ENCODE results near the gene PTH2. TPM values are rescaled to one million over a fixed set of nuclear protein-coding genes. Genes with fewer than 3 reads are reported as not detected.

Gene PTH2
- total RNA-seq, 1 donor from 2014 or later, result not detected

- Mint-ChIP-seq H3K36me3 (ENCODE audit: low read depth, unreplicated experiment) (no peaks in the 10 kb centered on the region), H3K9me3 (ENCODE audit: unreplicated experiment) (peaks cover 9% of the 10 kb centered on the region), H3K27ac (ENCODE audit: unreplicated experiment) (no peak overlapping the region), H3K27me3 (ENCODE audit: low read depth, unreplicated experiment) (peaks cover 71% of the 10 kb centered on the region), H3K4me1 (ENCODE audit: low read depth, unreplicated experiment) (peaks cover 2% of the 10 kb centered on the region), H3K4me3 (ENCODE audit: unreplicated experiment) (no peak overlapping the region)
- DNase-seq (ENCODE audit: low read depth), result no peak
- Histone ChIP-seq H2AFZ (ENCODE audit: low read depth, low read length) (no peak overlapping the region), H3K27me3 (ENCODE audit: insufficient read depth, low read length) (peaks cover 83% of the 10 kb centered on the region), H3K4me1 (ENCODE audit: insufficient read depth, low read length) (no peaks in the 10 kb centered on the region), H3K4me3 (ENCODE audit: insufficient read depth, low read depth, low read length) (no peak overlapping the region), H3K79me2 (ENCODE audit: insufficient read depth, low read length) (no peaks in the 10 kb centered on the region), H3K36me3 (ENCODE audit: insufficient read depth, low read length) (no peaks in the 10 kb centered on the region), H3K4me2 (ENCODE audit: low read length) (no peak overlapping the region), H4K20me1 (ENCODE audit: insufficient read depth, low read length) (no peaks in the 10 kb centered on the region), H3K27ac (ENCODE audit: low read depth, low read length) (no peak overlapping the region), H3K9ac (ENCODE audit: low read length) (no peak overlapping the region), H3K9me3 (ENCODE audit: insufficient read depth, low read depth, low read length) (peaks cover 7% of the 10 kb centered on the region)
- no peak for FAIRE-seq
- TF ChIP-seq EZH2 (IDR thresholded peaks at IDR 0.05; ENCODE audit: insufficient read depth, low read length), result peak; percentile 71
- TF ChIP-seq, protein P1, sequence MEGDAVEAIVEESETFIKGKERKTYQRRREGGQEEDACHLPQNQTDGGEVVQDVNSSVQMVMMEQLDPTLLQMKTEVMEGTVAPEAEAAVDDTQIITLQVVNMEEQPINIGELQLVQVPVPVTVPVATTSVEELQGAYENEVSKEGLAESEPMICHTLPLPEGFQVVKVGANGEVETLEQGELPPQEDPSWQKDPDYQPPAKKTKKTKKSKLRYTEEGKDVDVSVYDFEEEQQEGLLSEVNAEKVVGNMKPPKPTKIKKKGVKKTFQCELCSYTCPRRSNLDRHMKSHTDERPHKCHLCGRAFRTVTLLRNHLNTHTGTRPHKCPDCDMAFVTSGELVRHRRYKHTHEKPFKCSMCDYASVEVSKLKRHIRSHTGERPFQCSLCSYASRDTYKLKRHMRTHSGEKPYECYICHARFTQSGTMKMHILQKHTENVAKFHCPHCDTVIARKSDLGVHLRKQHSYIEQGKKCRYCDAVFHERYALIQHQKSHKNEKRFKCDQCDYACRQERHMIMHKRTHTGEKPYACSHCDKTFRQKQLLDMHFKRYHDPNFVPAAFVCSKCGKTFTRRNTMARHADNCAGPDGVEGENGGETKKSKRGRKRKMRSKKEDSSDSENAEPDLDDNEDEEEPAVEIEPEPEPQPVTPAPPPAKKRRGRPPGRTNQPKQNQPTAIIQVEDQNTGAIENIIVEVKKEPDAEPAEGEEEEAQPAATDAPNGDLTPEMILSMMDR (IDR thresholded peaks at IDR 0.05; ENCODE audit: insufficient read depth, low read depth, low read length), result no peak
These were observed 9.2 kb upstream of the PTH2 start for GRCh38 chr19:49432141-49433073.

DNA sequence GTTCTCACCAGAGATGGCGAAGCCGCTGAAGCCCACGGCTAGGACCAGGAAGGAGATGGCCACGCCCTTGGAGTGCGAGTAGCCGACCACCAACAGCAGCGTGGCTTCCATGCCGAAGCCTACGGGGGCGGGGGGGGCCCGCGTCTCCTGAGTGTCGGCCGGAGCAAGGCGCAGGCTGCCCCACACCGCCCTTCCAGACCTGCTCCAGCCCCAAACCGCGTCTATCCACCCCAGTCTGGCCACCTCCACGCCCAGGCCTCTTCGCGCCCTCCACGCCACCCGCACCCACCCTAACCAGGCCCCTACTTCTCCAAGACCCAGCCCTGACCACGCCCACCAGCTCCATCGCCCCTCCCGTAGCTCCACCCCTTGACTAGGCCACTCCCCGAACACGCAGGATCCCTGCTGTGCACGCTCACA, 8.1 kb upstream of the PTH2 start:
- Histone ChIP-seq H3K4me3 (ENCODE audit: insufficient read depth, low read depth, low read length) (no peak overlapping the region), H3K27ac (ENCODE audit: low read depth, low read length) (no peak overlapping the region), H3K36me3 (ENCODE audit: insufficient read depth, low read length) (no peaks in the 10 kb centered on the region), H4K20me1 (ENCODE audit: insufficient read depth, low read length) (no peaks in the 10 kb centered on the region), H3K79me2 (ENCODE audit: insufficient read depth, low read length) (no peaks in the 10 kb centered on the region), H3K4me1 (ENCODE audit: insufficient read depth, low read length) (no peaks in the 10 kb centered on the region), H3K9ac (ENCODE audit: low read length) (no peak overlapping the region), H3K9me3 (ENCODE audit: insufficient read depth, low read depth, low read length) (peaks cover 7% of the 10 kb centered on the region), H2AFZ (ENCODE audit: low read depth, low read length) (no peak overlapping the region), H3K27me3 (ENCODE audit: insufficient read depth, low read length) (peaks cover 85% of the 10 kb centered on the region), H3K4me2 (ENCODE audit: low read length) (no peak overlapping the region)
- Mint-ChIP-seq H3K9me3 (ENCODE audit: unreplicated experiment) (peaks cover 11% of the 10 kb centered on the region), H3K4me3 (ENCODE audit: unreplicated experiment) (no peak overlapping the region), H3K27me3 (ENCODE audit: low read depth, unreplicated experiment) (peaks cover 75% of the 10 kb centered on the region), H3K27ac (ENCODE audit: unreplicated experiment) (no peak overlapping the region), H3K4me1 (ENCODE audit: low read depth, unreplicated experiment) (peaks cover 2% of the 10 kb centered on the region), H3K36me3 (ENCODE audit: low read depth, unreplicated experiment) (no peaks in the 10 kb centered on the region)
- no peak for TF ChIP-seq EZH2 (IDR thresholded peaks at IDR 0.05; ENCODE audit: insufficient read depth, low read length)
- FAIRE-seq (no peak), DNase-seq (ENCODE audit: low read depth) (no peak)

DNA sequence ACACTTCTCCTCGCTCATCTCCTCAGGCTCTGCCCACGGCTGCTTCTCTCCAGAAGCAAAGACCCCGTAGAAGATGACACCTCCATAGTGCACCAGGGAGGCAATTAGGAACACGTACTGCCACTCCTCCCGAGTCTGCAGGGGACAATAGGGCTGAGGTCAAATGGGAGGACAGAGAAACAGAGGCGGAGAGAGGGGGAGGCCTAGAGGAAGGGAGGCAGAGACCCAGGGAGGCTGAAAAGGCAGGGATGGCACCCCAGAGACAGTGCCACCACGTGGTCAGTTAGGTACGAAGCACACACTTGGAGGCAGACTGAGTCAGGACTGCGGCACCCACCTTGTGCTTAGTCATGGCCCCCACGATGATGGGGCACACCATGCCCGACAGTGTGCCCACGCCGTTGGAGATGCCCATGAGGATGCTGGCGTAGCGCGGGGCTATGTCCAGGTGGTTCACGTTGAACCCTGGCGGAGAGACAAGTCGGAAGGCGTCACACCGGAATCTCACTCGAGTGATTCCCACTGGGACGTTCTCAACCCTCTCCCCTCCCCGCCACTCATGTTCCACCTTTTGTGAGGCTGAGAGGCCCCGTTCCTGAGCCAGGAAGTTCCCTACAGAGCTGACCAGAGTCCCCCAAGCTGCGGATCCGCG, 7.6 kb upstream of the PTH2 start:
- Histone ChIP-seq H3K79me2 (ENCODE audit: insufficient read depth, low read length) (no peaks in the 10 kb centered on the region), H2AFZ (ENCODE audit: low read depth, low read length) (no peak overlapping the region), H3K4me3 (ENCODE audit: insufficient read depth, low read depth, low read length) (no peak overlapping the region), H3K36me3 (ENCODE audit: insufficient read depth, low read length) (no peaks in the 10 kb centered on the region), H3K9ac (ENCODE audit: low read length) (no peak overlapping the region), H3K4me1 (ENCODE audit: insufficient read depth, low read length) (no peaks in the 10 kb centered on the region), H3K9me3 (ENCODE audit: insufficient read depth, low read depth, low read length) (peaks cover 6% of the 10 kb centered on the region), H3K27me3 (ENCODE audit: insufficient read depth, low read length) (peaks cover 85% of the 10 kb centered on the region), H4K20me1 (ENCODE audit: insufficient read depth, low read length) (no peaks in the 10 kb centered on the region), H3K4me2 (ENCODE audit: low read length) (no peak overlapping the region), H3K27ac (ENCODE audit: low read depth, low read length) (no peak overlapping the region)
- H3K27me3 Mint-ChIP-seq (ENCODE audit: low read depth, unreplicated experiment), result peaks cover 75% of the 10 kb centered on the region
- no peaks in the 10 kb centered on the region for H3K36me3 Mint-ChIP-seq (ENCODE audit: low read depth, unreplicated experiment)
- H3K4me1 Mint-ChIP-seq (ENCODE audit: low read depth, unreplicated experiment), result peaks cover 2% of the 10 kb centered on the region
- no peak overlapping the region for H3K27ac Mint-ChIP-seq (ENCODE audit: unreplicated experiment)
- H3K4me3 Mint-ChIP-seq (ENCODE audit: unreplicated experiment), result no peak overlapping the region
- TF ChIP-seq, protein P1 (IDR thresholded peaks at IDR 0.05; ENCODE audit: insufficient read depth, low read depth, low read length), result no peak
- peak; percentile 58 for TF ChIP-seq EZH2 (IDR thresholded peaks at IDR 0.05; ENCODE audit: insufficient read depth, low read length)
- DNase-seq (ENCODE audit: low read depth) (no peak), FAIRE-seq (no peak)
- peaks cover 7% of the 10 kb centered on the region for H3K9me3 Mint-ChIP-seq (ENCODE audit: unreplicated experiment)
